HepG2 (cell line): ENCODE measurements around the gene DCAF8. TPM values are rescaled to one million over a fixed set of nuclear protein-coding genes. Genes with fewer than 3 reads are reported as not detected.

Source experiments
- BCLAF1 ChIP-seq: fragments of 450-650 bp; IDR thresholded peaks from 2 replicates; pipeline ENCODE4 v1.6.1; 2017; ENCODE audit warnings: mild to moderate bottlenecking
- CEBPG ChIP-seq: IDR thresholded peaks from 2 replicates; pipeline ENCODE4 v1.6.1; 2016
- CREB3 ChIP-seq: sonication (generic); formaldehyde crosslinking; IDR thresholded peaks from 2 replicates; pipeline ENCODE4 v1.5.0; 2020; ENCODE audit warnings: missing genetic modification reagents
- EZH2 ChIP-seq: conservative IDR thresholded peaks from 2 replicates; pipeline ENCODE4 v1.6.1; 2012; ENCODE audit warnings: mild to moderate bottlenecking, low read depth, low read length, moderate library complexity
- FOXP4 ChIP-seq: sonication (generic); formaldehyde crosslinking; IDR thresholded peaks from 2 replicates; pipeline ENCODE4 v1.4.0; 2020; ENCODE audit warnings: missing genetic modification reagents
- KLF11 ChIP-seq: IDR thresholded peaks from 2 replicates; pipeline ENCODE4 v1.6.1; 2016; ENCODE audit warnings: missing compliant biosample characterization
- KMT2A ChIP-seq: sonication (generic); formaldehyde crosslinking; IDR thresholded peaks from 2 replicates; pipeline ENCODE4 v1.4.0; 2020; ENCODE audit warnings: missing genetic modification reagents
- KMT2B ChIP-seq: IDR thresholded peaks from 2 replicates; pipeline ENCODE4 v1.6.1; 2016; ENCODE audit warnings: missing genetic modification reagents, missing compliant biosample characterization
- NR2F6 ChIP-seq, 2 experiments: IDR thresholded peaks; 2 replicates each; pipeline ENCODE4 v1.6.1; 2016; ENCODE audit warnings: antibody characterized with exemption in 1 of 2, mild to moderate bottlenecking in 1 of 2
- RAD21 ChIP-seq: fragments of 450-650 bp; formaldehyde crosslinking; IDR thresholded peaks from 2 replicates; pipeline ENCODE4 v1.5.0; 2020; ENCODE audit warnings: mild to moderate bottlenecking
- SAP130 ChIP-seq: IDR thresholded peaks from 2 replicates; pipeline ENCODE4 v1.6.1; 2016; ENCODE audit warnings: low read depth
- SMC3 ChIP-seq: IDR thresholded peaks from 2 replicates; pipeline ENCODE4 v1.6.1; 2011; ENCODE audit warnings: low read length, improper control_type of control experiment
- THAP9 ChIP-seq: sonication (generic); formaldehyde crosslinking; IDR thresholded peaks from 2 replicates; pipeline ENCODE4; 2020; ENCODE audit warnings: missing genetic modification reagents, mild to moderate bottlenecking, borderline replicate concordance
- TOPORS ChIP-seq: sonication (generic); formaldehyde crosslinking; IDR thresholded peaks from 2 replicates; pipeline ENCODE4 v1.8.0; 2023; ENCODE audit warnings: mild to moderate bottlenecking, missing genetic modification reagents
- ZNF101 ChIP-seq: sonication (generic); formaldehyde crosslinking; IDR thresholded peaks from 2 replicates; pipeline ENCODE4 v1.4.0; 2020; ENCODE audit warnings: mild to moderate bottlenecking, low read depth, missing genetic modification reagents, borderline replicate concordance
- ZNF263 ChIP-seq: sonication (generic); formaldehyde crosslinking; IDR thresholded peaks from 2 replicates; pipeline ENCODE4 v1.4.0; 2020; ENCODE audit warnings: missing genetic modification reagents
- ZNF562 ChIP-seq: sonication (generic); formaldehyde crosslinking; IDR thresholded peaks from 2 replicates; pipeline ENCODE4 v1.8.0; 2022; ENCODE audit warnings: missing genetic modification reagents, borderline replicate concordance
- ZNF629 ChIP-seq: sonication (generic); formaldehyde crosslinking; conservative IDR thresholded peaks from 2 replicates; pipeline ENCODE4 v1.5.0; 2020; ENCODE audit warnings: missing genetic modification reagents
- ZNF740 ChIP-seq: sonication (generic); formaldehyde crosslinking; IDR thresholded peaks from 2 replicates; pipeline ENCODE4 v1.4.0; 2020; ENCODE audit warnings: missing genetic modification reagents
- ZUFSP ChIP-seq: sonication (generic); formaldehyde crosslinking; IDR thresholded peaks from 2 replicates; pipeline ENCODE4 v1.9.0; 2021; ENCODE audit warnings: missing genetic modification reagents, mild to moderate bottlenecking, borderline replicate concordance
- polyA plus RNA-seq, 8 experiments: library from polyadenylated mRNA; depleted of rRNA in 3 of 8; stranded (reverse) in 7 of 8; unstranded in 1 of 8; fragments of >200 nt; fragmentation: Illumina TruSeq in 4 of 8; extraction: Trizol in 4 of 8; gene quantifications; 2 replicates each; pipeline versions ENCODE4 v1.2.1 to v1.2.3, GENCODE V29; 2011 to 2016; ENCODE audit warnings: low read depth in 4 of 8, missing spikeins in 1 of 8, mixed read lengths in 1 of 8; ENCODE audit not compliant: insufficient read depth in 1 of 8
- total RNA-seq, 5 experiments: library from RNA; depleted of rRNA; stranded (reverse); fragments of >200 nt; fragmentation: Illumina TruSeq; extraction: Trizol; gene quantifications; 2 replicates each; pipeline ENCODE4 v1.2.3, GENCODE V29; 2016; ENCODE audit warnings: low read depth in 1 of 5

The DCAF8 gene
- total and polyA plus RNA-seq, 2 of the 13 experiments (the other 11 are each of a cell fraction or from before 2014, with no cell fraction given), result 73.4 to 79.8 TPM

- no peak for TF ChIP-seq BCLAF1
- no peak for TF ChIP-seq KMT2A (CRISPR knock-in tag)
- TF ChIP-seq KLF11 (CRISPR knock-in tag), result no peak
- TF ChIP-seq EZH2, result no peak
- TF ChIP-seq FOXP4 (CRISPR knock-in tag), result no peak
- TF ChIP-seq ZNF629 (CRISPR knock-in tag), result no peak
- no peak for TF ChIP-seq THAP9
- peak; percentile 91 for TF ChIP-seq SMC3
- peak; percentile 62 for TF ChIP-seq SAP130
- TF ChIP-seq ZNF101 (CRISPR knock-in tag), result no peak
- no peak for TF ChIP-seq ZNF562 (CRISPR knock-in tag)
- no peak for TF ChIP-seq KMT2B
- peak; percentile 89 for TF ChIP-seq CEBPG
- TF ChIP-seq ZUFSP (CRISPR knock-in tag), result no peak
- TF ChIP-seq ZNF263 (CRISPR knock-in tag), result no peak
- no peak for TF ChIP-seq NR2F6 (IDR thresholded peaks at IDR 0.05)
- TF ChIP-seq NR2F6 (CRISPR knock-in tag; IDR thresholded peaks at IDR 0.05), result no peak
- TF ChIP-seq TOPORS (CRISPR knock-in tag), result no peak
- TF ChIP-seq CREB3, result no peak
- TF ChIP-seq ZNF740 (CRISPR knock-in tag), result no peak
- TF ChIP-seq RAD21, result peak; percentile 78
Measured at GRCh38 chr1:160251687-160252526, 10.4 kb downstream of the DCAF8 start (continued).
